ENCODE results near the gene PTPRG. TPM values are rescaled to one million over a fixed set of nuclear protein-coding genes. Genes with fewer than 3 reads are reported as not detected.

PTPRG gene
- total RNA-seq, 4 donors from 2014 or later: 51.9 to 56.8 (median 54.4) TPM

- intact Hi-C loops (cut with DNase I): loop anchor here (10.0 kb wide), 1 partner anchor 357 kb away; the partner anchor contains the start of gene PTPRG
- no peaks in the 10 kb centered on the region for H3K36me3 ChIP-seq
- 50% methylated on average over 5 of the region's 5 CpGs for WGBS
- H3K4me3 ChIP-seq: no peak overlapping the region
- peaks cover 40 to 61% (median 55%) of the 10 kb centered on the region in 4 donors for H3K4me1 ChIP-seq
- no peaks in the 10 kb centered on the region for H3K27me3 ChIP-seq
- peak; percentile 31 for DNase-seq (ENCODE audit: extremely low spot score)
- H3K27ac ChIP-seq (replicated peaks in 1 of 4): no peak overlapping the region
- TF ChIP-seq EP300 (IDR thresholded peaks at IDR 0.05) (no peak), POLR2AphosphoS5 (IDR thresholded peaks at IDR 0.05) (no peak), POLR2A (IDR thresholded peaks at IDR 0.05; ENCODE audit: low read depth) (no peak), CTCF (IDR thresholded peaks at IDR 0.05) (no peak)
- H3K9me3 ChIP-seq: no peaks in the 10 kb centered on the region
Observed at GRCh38 chr3:61922118-61922517, 360.7 kb downstream of the PTPRG start.

- Histone ChIP-seq H3K27ac (replicated peaks in 1 of 4) (peak overlapping the region; percentile 65 to 76 (median 70)), H3K36me3 (no peaks in the 10 kb centered on the region), H3K27me3 (no peaks in the 10 kb centered on the region), H3K4me3 (no peak overlapping the region), H3K9me3 (no peaks in the 10 kb centered on the region), H3K4me1 (peaks cover 52 to 61% (median 58%) of the 10 kb centered on the region in 4 donors)
- peak; percentile 66 for DNase-seq (ENCODE audit: extremely low spot score)
- intact Hi-C loops (cut with DNase I): loop anchor here (10.0 kb wide), 1 partner anchor 359 kb away; the partner anchor contains the start of gene PTPRG
- WGBS: 48% methylated on average over 4 of the region's 4 CpGs
- TF ChIP-seq CTCF (IDR thresholded peaks at IDR 0.05) (no peak), POLR2AphosphoS5 (IDR thresholded peaks at IDR 0.05) (peak; percentile 44 to 72)
Observed at GRCh38 chr3:61924090-61924735, 362.8 kb downstream of the PTPRG start.

- intact Hi-C loops (cut with DNase I): loop anchor here (5.0 to 10.0 kb wide), 2 partner anchors 63 to 360 kb away; partner anchors contain the start of gene PTPRG
- H3K4me3 ChIP-seq: no peak overlapping the region
- no peaks in the 10 kb centered on the region for H3K9me3 ChIP-seq
- no peak for TF ChIP-seq POLR2A (IDR thresholded peaks at IDR 0.05; ENCODE audit: low read depth)
- TF ChIP-seq CTCF (IDR thresholded peaks at IDR 0.05): no peak
- no peak for TF ChIP-seq POLR2AphosphoS5 (IDR thresholded peaks at IDR 0.05)
- TF ChIP-seq EP300 (IDR thresholded peaks at IDR 0.05): no peak
- H3K4me1 ChIP-seq: peaks cover 52 to 66% (median 62%) of the 10 kb centered on the region in 4 donors
- peak; percentile 57 for DNase-seq (ENCODE audit: extremely low spot score)
- H3K27me3 ChIP-seq: no peaks in the 10 kb centered on the region
- 93% methylated on average over 2 of the region's 2 CpGs for WGBS
- no peaks in the 10 kb centered on the region for H3K36me3 ChIP-seq
- H3K27ac ChIP-seq (replicated peaks in 1 of 4): peak overlapping the region; percentile 65 to 76 (median 70)
Observed at GRCh38 chr3:61924991-61925390, 363.6 kb downstream of the PTPRG start.

GRCh38 chr3:61925721-61926120, 364.4 kb downstream of the PTPRG start:
- H3K9me3 ChIP-seq: no peaks in the 10 kb centered on the region
- no peaks in the 10 kb centered on the region for H3K36me3 ChIP-seq
- peaks cover 52 to 66% (median 62%) of the 10 kb centered on the region in 4 donors for H3K4me1 ChIP-seq
- H3K4me3 ChIP-seq: no peak overlapping the region
- 68% methylated on average over 5 of the region's 5 CpGs for whole genome bisulfite sequencing
- TF ChIP-seq CTCF (IDR thresholded peaks at IDR 0.05): no peak
- peak overlapping the region; percentile 65 to 76 (median 70) for H3K27ac ChIP-seq (replicated peaks in 1 of 4)
- DNase-seq (ENCODE audit: extremely low spot score): peak; percentile 37
- intact Hi-C loops (cut with DNase I): loop anchor here (5.0 to 10.0 kb wide), 2 partner anchors 63 to 361 kb away; partner anchors contain the start of gene PTPRG
- no peaks in the 10 kb centered on the region for H3K27me3 ChIP-seq

All from esophagus muscularis mucosa (tissue), 4 donors.